ENCODE data around the gene RPE65. TPM values are rescaled to one million over a fixed set of nuclear protein-coding genes. Genes with fewer than 3 reads are reported as not detected.
A peak's percentile ranks its signal among the peaks of the same experiment; 100 is the strongest.
"Not testable (repeated sequence)": the region's sequence is repeated elsewhere in the genome, so short reads cannot be mapped to it uniquely, and the experiment has no call there.

RPE65 gene
- total RNA-seq, 1 donor = not detected

DNA sequence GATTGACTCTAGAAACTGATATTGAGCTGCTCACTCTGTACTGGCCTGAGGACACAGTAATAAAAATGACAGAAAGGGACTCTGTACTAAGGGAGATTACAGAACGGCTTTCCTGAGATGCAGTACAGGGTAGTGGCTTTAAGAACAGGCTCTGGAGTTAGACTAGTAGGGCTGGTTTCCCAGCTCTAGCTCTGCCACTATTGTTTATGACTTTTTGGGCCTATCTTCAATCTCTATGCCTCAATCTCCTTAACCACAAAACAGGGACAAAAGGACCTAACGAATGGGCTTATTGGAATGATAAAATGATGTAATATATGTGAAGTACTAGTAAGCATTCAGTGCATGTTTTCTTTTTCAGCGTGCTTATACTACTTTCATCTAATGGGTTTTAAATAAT lies 45.8 kb upstream of the RPE65 start:
- peak; percentile 2 for DNase-seq (ENCODE audit: insufficient read length, low spot score, missing footprints)
- H4K20me1 ChIP-seq (ENCODE audit: insufficient read depth, low read length) = no peaks in the 10 kb centered on the region
- no peaks in the 10 kb centered on the region for H3K9me3 ChIP-seq (ENCODE audit: low read depth, low read length)
- TF ChIP-seq, protein P1, sequence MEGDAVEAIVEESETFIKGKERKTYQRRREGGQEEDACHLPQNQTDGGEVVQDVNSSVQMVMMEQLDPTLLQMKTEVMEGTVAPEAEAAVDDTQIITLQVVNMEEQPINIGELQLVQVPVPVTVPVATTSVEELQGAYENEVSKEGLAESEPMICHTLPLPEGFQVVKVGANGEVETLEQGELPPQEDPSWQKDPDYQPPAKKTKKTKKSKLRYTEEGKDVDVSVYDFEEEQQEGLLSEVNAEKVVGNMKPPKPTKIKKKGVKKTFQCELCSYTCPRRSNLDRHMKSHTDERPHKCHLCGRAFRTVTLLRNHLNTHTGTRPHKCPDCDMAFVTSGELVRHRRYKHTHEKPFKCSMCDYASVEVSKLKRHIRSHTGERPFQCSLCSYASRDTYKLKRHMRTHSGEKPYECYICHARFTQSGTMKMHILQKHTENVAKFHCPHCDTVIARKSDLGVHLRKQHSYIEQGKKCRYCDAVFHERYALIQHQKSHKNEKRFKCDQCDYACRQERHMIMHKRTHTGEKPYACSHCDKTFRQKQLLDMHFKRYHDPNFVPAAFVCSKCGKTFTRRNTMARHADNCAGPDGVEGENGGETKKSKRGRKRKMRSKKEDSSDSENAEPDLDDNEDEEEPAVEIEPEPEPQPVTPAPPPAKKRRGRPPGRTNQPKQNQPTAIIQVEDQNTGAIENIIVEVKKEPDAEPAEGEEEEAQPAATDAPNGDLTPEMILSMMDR (IDR thresholded peaks at IDR 0.05; ENCODE audit: extremely low read depth, low read depth, low read length) = no peak
- peak overlapping the region; percentile 9 for H3K27ac ChIP-seq (ENCODE audit: low read depth, low read length)
- H3K79me2 ChIP-seq (ENCODE audit: insufficient read depth, low read length) = peaks cover 43% of the 10 kb centered on the region
- H3K4me2 ChIP-seq (ENCODE audit: insufficient read depth, low read length) = peak overlapping the region; percentile 98
- no peaks in the 10 kb centered on the region for H3K27me3 ChIP-seq (ENCODE audit: insufficient read depth, low read length)
- peak overlapping the region; percentile 100 for H2AFZ ChIP-seq (ENCODE audit: low read length)
- H3K4me3 ChIP-seq (ENCODE audit: insufficient read depth, low read length) = peak overlapping the region; percentile 100
- H3K36me3 ChIP-seq (ENCODE audit: insufficient read depth, low read length) = no peaks in the 10 kb centered on the region
- H3K4me1 ChIP-seq (ENCODE audit: insufficient read depth, low read length) = peaks cover 16% of the 10 kb centered on the region

DNA sequence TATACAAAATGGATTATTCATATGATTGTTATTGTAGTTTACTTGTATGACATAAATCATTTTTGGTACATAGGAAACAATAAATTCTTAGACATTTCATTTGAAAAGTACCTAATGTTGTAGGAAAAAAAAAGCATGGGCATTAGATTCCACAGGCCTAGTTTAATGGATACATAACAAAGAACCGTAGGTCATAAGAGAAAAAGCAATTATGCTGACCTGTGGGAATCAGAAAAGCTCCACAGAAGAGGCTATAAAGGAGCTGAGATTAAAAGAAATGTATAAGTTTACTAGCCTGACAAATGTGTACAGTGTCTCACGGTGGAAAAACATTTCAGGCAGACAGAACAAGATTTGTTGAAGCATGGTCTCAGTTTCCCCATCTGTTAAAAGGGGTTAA lies 43.4 kb upstream of the RPE65 start:
- Histone ChIP-seq H3K36me3 (ENCODE audit: insufficient read depth, low read length) (peaks cover 10% of the 10 kb centered on the region), H2AFZ (ENCODE audit: low read length) (peak overlapping the region; percentile 90), H4K20me1 (ENCODE audit: insufficient read depth, low read length) (no peaks in the 10 kb centered on the region), H3K4me1 (ENCODE audit: insufficient read depth, low read length) (peaks cover 16% of the 10 kb centered on the region), H3K4me2 (ENCODE audit: insufficient read depth, low read length) (no peak overlapping the region), H3K27me3 (ENCODE audit: insufficient read depth, low read length) (no peaks in the 10 kb centered on the region), H3K4me3 (ENCODE audit: insufficient read depth, low read length) (no peak overlapping the region), H3K9me3 (ENCODE audit: low read depth, low read length) (no peaks in the 10 kb centered on the region), H3K79me2 (ENCODE audit: insufficient read depth, low read length) (peaks cover 48% of the 10 kb centered on the region), H3K27ac (ENCODE audit: low read depth, low read length) (no peak overlapping the region)
- DNase-seq (ENCODE audit: insufficient read length, low spot score, missing footprints) = no peak
- TF ChIP-seq, protein P1 (IDR thresholded peaks at IDR 0.05; ENCODE audit: extremely low read depth, low read depth, low read length) = no peak

DNA sequence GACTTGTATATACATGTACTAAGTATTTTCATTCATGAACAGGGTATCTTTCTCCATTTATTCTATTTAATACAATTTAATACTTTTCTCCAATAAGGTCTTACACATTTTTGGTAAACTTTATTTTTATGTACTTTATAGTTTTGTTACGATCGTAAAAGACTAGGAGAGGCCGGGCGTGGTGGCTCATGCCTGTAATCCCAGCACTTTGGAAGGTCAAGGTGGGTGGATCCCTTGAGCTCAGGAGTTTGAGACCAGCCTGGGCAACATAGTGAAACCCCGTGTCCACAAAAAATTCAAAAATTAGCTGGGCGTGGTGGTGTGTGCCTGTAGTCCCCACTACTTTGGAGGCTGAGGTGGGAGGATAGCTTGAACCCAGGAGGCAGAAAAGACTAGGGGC lies 42.5 kb upstream of the RPE65 start:
- not testable (repeated sequence) for H3K27ac ChIP-seq (ENCODE audit: low read depth, low read length); H3K27me3 ChIP-seq (ENCODE audit: insufficient read depth, low read length); H3K4me2 ChIP-seq (ENCODE audit: insufficient read depth, low read length); H3K9me3 ChIP-seq (ENCODE audit: low read depth, low read length); H3K4me3 ChIP-seq (ENCODE audit: insufficient read depth, low read length); H4K20me1 ChIP-seq (ENCODE audit: insufficient read depth, low read length); DNase-seq (ENCODE audit: insufficient read length, low spot score, missing footprints)
- H2AFZ ChIP-seq (ENCODE audit: low read length) = peak overlapping the region; percentile 90
- H3K79me2 ChIP-seq (ENCODE audit: insufficient read depth, low read length) = peaks cover 48% of the 10 kb centered on the region
- H3K36me3 ChIP-seq (ENCODE audit: insufficient read depth, low read length) = peaks cover 12% of the 10 kb centered on the region
- peaks cover 11% of the 10 kb centered on the region for H3K4me1 ChIP-seq (ENCODE audit: insufficient read depth, low read length)

DNA sequence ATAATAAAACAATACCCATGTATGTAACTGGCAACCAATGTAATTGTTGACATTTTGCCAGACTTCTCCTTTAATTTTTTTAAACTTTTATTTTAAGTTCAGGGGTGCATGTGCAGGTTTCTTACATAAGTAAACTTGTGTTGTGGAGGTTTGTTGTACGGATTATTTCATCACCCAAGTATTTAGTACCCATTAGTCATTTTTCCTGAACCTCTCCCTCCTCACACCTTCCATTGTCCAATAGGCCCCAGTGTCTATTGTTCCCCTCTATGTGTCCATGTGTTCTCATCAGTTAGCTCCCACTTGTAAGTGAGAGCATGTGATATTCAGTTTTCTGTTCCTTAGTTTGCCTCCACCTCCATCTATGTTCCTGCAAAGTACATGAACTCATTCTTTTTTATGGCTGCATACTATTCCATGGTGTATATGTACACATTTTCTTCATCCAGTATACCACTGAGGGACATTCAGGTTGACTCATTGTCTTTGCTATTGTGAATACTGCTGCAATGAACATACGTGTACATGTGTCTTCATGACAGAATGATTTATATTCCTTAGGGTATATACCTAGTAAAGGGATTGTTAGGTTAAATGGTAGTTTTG lies 40.4 kb upstream of the RPE65 start:
- H3K9me3 ChIP-seq (ENCODE audit: low read depth, low read length) = no peaks in the 10 kb centered on the region
- H3K36me3 ChIP-seq (ENCODE audit: insufficient read depth, low read length) = peaks cover 12% of the 10 kb centered on the region

More for the DNA sequence above, 40.4 kb upstream of the RPE65 start:
- H3K27ac ChIP-seq (ENCODE audit: low read depth, low read length) = no peak overlapping the region
- H3K4me3 ChIP-seq (ENCODE audit: insufficient read depth, low read length) = no peak overlapping the region
- no peak overlapping the region for H3K4me2 ChIP-seq (ENCODE audit: insufficient read depth, low read length)
- peaks cover 3% of the 10 kb centered on the region for H3K4me1 ChIP-seq (ENCODE audit: insufficient read depth, low read length)
- peak overlapping the region; percentile 85 for H2AFZ ChIP-seq (ENCODE audit: low read length)
- no peaks in the 10 kb centered on the region for H4K20me1 ChIP-seq (ENCODE audit: insufficient read depth, low read length)
- H3K79me2 ChIP-seq (ENCODE audit: insufficient read depth, low read length) = peaks cover 34% of the 10 kb centered on the region
- H3K27me3 ChIP-seq (ENCODE audit: insufficient read depth, low read length) = no peaks in the 10 kb centered on the region
- TF ChIP-seq, protein P1 (IDR thresholded peaks at IDR 0.05; ENCODE audit: extremely low read depth, low read depth, low read length) = no peak
- no peak for DNase-seq (ENCODE audit: insufficient read length, low spot score, missing footprints)
